Naive B cell (primary cell): Measurements from ENCODE around the gene RTP5. TPM values are rescaled to one million over a fixed set of nuclear protein-coding genes. Genes with fewer than 3 reads are reported as not detected.

Experiments
- ATAC-seq, 2 donors: fragments of 150-1000 bp; cut with Tn5 transposase; 2 replicates each; pipeline ENCODE4 v1.10.0; 2021; ENCODE audit warnings: low read depth in 2 of 2, mild to moderate bottlenecking in 2 of 2, moderate library complexity in 2 of 2
- DNase-seq: peaks from one replicate; pipeline ENCODE4 v3.0.0; 2022
- H3K27ac Mint-ChIP-seq, 6 donors: one replicate each; pipeline ENCODE4 v1.8.0; 2020 to 2022; ENCODE audit warnings: mild to moderate bottlenecking in 6 of 6, mixed read lengths in 6 of 6, moderate library complexity in 5 of 6, inconsistent platforms in 2 of 6
- H3K27me3 Mint-ChIP-seq, 3 donors: one replicate each; pipeline ENCODE4 v1.8.0; 2021 to 2022; ENCODE audit warnings: mixed read lengths in 3 of 3, mild to moderate bottlenecking in 1 of 3
- H3K36me3 Mint-ChIP-seq, 2 donors: one replicate each; pipeline ENCODE4 v1.8.0; 2020 to 2022; ENCODE audit warnings: mixed read lengths in 2 of 2, inconsistent platforms in 1 of 2, mild to moderate bottlenecking in 1 of 2
- H3K4me1 Mint-ChIP-seq, 3 donors: one replicate each; pipeline ENCODE4 v1.8.0; 2020 to 2022; ENCODE audit warnings: mixed read lengths in 3 of 3, inconsistent platforms in 1 of 3, mild to moderate bottlenecking in 1 of 3, moderate library complexity in 1 of 3
- H3K4me3 Mint-ChIP-seq, 8 donors: one replicate each; pipeline ENCODE4 v1.8.0; 2020 to 2022; ENCODE audit warnings: mild to moderate bottlenecking in 8 of 8, mixed read lengths in 8 of 8, moderate library complexity in 8 of 8, inconsistent platforms in 2 of 8
- H3K9me3 Mint-ChIP-seq, 7 donors: one replicate each; pipeline ENCODE4 v1.8.0; 2020 to 2022; ENCODE audit warnings: mixed read lengths in 7 of 7, mild to moderate bottlenecking in 5 of 7, inconsistent platforms in 2 of 7, moderate library complexity in 1 of 7
- polyA plus RNA-seq, 6 donors: library from polyadenylated mRNA; unstranded; fragments of 300-500 nt; fragmentation: Illumina TruSeq; gene quantifications; one replicate each; pipeline ENCODE4 v1.2.3, GENCODE V29; 2021; ENCODE audit warnings: low read depth in 6 of 6

The RTP5 gene
- polyA plus RNA-seq, 6 donors from 2014 or later = not detected

DNA sequence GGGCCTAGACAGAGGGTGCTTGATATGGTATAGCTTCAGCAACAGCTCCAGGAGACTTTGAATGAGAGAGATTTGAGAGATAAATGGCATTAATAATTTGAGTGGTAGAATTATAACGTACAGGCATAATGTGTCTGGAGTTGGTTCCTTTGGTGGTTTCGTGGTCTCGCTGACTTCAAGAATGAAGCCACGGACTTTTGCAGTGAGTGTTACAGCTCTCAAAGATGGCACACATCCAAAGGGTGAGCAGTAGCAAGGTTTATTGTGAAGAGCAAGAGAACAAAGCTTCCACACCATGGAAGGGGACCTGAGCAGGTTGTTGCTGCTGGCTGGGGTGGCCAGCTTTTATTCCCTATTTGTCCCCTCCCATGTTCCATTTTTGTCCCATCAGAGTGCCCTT, 33.9 kb upstream of the RTP5 start:
- no peak for DNase-seq
- Mint-ChIP-seq H3K9me3 (peaks cover 0 to 10% (median 7%) of the 10 kb centered on the region in 7 donors), H3K4me1 (no peaks in the 10 kb centered on the region), H3K4me3 (no peak overlapping the region), H3K27me3 (peaks cover 11 to 50% (median 20%) of the 10 kb centered on the region in 3 donors), H3K27ac (no peak overlapping the region), H3K36me3 (no peaks in the 10 kb centered on the region)
- ATAC-seq = no peak

DNA sequence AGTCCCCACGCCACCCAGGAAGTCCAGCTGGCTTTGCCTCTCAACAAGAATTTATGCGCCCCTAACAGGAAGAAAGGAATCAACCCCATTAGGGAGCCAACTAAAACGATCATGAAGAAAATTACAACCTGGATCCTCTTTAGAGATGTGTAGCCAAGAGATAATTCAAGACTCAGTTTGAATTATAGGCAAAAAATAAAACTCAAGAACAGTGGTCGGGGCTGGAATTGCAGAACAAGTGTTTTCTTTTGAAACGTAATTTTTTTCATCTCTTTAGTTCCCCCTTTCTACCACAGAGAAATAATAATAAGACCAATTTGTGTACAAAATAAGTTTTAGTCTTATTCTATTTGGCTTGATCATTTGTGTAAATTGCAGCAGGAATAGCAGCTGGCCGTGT, 33.2 kb upstream of the RTP5 start:
- DNase-seq = no peak
- H3K4me1 Mint-ChIP-seq = no peaks in the 10 kb centered on the region
- peaks cover 0 to 10% (median 7%) of the 10 kb centered on the region in 7 donors for H3K9me3 Mint-ChIP-seq
- H3K4me3 Mint-ChIP-seq = no peak overlapping the region
- peaks cover 6 to 50% (median 18%) of the 10 kb centered on the region in 3 donors for H3K27me3 Mint-ChIP-seq
- H3K27ac Mint-ChIP-seq = no peak overlapping the region
- no peaks in the 10 kb centered on the region for H3K36me3 Mint-ChIP-seq
- ATAC-seq = no peak

DNA sequence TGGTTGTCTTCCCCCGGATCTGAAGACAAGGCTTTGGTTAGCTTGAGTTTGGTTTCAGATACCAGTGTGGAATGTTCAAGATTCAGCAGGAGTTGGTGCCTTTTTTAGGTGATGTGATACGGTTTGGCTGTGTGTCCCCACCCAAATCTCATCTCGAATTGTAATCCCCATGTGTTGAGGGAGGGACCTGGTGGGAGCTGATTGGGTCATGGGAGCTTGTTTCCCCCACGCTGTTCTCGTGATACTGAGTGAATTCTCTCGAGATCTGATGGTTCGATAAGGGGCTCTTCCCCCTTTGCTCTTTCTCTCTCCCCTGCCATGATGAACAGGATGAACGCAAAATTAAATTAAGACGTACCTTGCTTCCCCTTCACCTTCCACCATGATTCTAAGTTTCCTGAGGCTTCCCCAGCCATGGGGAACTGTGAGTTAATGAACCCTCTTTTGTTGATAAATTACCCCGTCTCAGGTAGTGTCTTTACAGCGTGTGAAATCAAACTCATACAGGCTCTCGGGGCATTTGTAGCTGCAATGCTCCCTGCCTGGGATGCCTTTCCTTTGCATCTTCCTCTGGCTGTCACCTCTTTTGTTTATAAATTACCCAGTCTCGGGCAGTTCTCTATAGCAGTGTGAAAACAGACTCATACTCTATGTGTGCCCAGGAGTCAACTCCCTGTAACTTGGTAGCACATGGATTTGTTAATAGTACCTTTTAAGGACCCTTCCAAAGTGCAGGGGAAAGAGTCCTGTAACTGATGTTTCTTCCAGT, 32.1 kb upstream of the RTP5 start:
- Mint-ChIP-seq H3K4me1 (peaks cover 0 to 2% (median under 1%) of the 10 kb centered on the region in 3 donors), H3K9me3 (peaks cover 0 to 10% (median 7%) of the 10 kb centered on the region in 7 donors), H3K4me3 (peak overlapping the region in 1 of 8 donors; percentile 4), H3K27me3 (peaks cover 0 to 43% (median 10%) of the 10 kb centered on the region in 3 donors), H3K27ac (no peak overlapping the region), H3K36me3 (no peaks in the 10 kb centered on the region)
- DNase-seq (no peak), ATAC-seq (no peak)

DNA sequence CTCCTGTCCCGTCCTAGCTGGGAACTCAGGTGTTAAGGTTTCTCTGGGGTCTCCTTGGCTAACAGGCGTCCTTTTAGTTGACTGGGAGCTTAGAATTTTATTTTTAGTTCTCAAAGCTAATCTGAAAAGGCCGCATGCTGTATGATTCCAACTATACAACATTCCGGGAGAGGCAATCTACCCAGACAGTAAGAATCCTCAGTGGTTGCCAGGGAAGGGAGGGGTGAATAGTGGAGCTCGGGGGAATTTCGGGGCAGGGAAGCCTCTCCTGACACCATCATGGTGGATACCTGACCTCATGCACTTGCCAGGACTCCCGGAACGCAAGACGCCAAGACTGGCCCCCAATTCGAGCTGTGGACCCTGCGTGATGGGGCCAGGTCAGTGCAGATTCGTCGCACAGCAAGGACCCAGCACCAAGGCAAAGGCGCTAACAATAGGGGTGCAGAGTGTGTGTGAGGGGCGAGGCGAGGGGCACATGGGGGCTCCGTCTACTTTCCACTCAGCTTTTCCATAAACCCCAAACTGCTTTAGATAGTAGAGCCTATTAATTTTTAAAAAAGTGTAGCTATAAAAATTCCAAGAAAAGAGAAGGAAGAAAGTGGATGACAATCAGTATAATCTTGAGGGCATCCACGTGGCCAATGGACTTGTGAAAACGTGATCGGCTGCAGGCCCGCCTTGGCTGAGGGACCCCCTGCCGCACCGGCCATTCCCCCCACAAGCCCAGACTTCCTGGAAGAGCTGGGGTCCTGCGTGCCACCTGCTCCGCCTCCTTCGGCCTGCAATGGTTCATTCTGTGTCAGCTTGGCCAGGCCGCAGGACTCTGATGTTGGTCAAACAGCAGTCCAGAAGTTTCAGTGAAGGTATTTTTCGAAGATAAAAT, 28.1 kb upstream of the RTP5 start:
- H3K4me1 Mint-ChIP-seq = peaks cover 12 to 26% (median 15%) of the 10 kb centered on the region in 3 donors
- DNase-seq (no peak), ATAC-seq (no peak)
- no peaks in the 10 kb centered on the region for H3K36me3 Mint-ChIP-seq
- peaks cover 0 to 3% (median 0%) of the 10 kb centered on the region in 7 donors for H3K9me3 Mint-ChIP-seq
- H3K4me3 Mint-ChIP-seq = peak overlapping the region in 5 of 8 donors; percentile 0 to 91 (median 11)
- peaks cover 0 to 11% (median 4%) of the 10 kb centered on the region in 3 donors for H3K27me3 Mint-ChIP-seq
- H3K27ac Mint-ChIP-seq = peak overlapping the region in 2 of 6 donors; percentile 59 to 83

DNA sequence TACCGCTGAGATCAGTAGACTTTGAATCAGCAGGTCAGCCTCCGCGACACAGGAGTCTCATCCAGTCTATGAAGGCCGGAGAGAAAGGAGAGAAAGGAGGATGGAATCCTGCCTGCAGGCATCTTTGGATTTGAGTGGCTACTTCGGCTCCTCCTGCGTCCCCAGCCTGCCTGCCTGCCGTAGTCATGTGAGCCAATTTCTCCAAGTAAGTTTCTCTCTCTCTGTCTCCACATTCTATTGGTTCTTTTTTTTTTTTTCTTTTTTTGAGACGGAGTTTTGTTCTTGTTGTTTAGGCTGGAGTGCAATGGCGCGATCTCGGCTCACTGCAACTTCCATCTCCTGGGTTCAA, 27.5 kb upstream of the RTP5 start:
- DNase-seq = no peak
- no peaks in the 10 kb centered on the region for H3K36me3 Mint-ChIP-seq
- peaks cover 0 to 14% (median 4%) of the 10 kb centered on the region in 3 donors for H3K27me3 Mint-ChIP-seq
- no peak for ATAC-seq
- peak overlapping the region in 6 of 8 donors; percentile 65 to 91 (median 86) for H3K4me3 Mint-ChIP-seq
- peak overlapping the region in 2 of 6 donors; percentile 83 to 92 for H3K27ac Mint-ChIP-seq
- H3K9me3 Mint-ChIP-seq = peaks cover 0 to 3% (median 0%) of the 10 kb centered on the region in 7 donors
- peaks cover 12 to 26% (median 15%) of the 10 kb centered on the region in 3 donors for H3K4me1 Mint-ChIP-seq

DNA sequence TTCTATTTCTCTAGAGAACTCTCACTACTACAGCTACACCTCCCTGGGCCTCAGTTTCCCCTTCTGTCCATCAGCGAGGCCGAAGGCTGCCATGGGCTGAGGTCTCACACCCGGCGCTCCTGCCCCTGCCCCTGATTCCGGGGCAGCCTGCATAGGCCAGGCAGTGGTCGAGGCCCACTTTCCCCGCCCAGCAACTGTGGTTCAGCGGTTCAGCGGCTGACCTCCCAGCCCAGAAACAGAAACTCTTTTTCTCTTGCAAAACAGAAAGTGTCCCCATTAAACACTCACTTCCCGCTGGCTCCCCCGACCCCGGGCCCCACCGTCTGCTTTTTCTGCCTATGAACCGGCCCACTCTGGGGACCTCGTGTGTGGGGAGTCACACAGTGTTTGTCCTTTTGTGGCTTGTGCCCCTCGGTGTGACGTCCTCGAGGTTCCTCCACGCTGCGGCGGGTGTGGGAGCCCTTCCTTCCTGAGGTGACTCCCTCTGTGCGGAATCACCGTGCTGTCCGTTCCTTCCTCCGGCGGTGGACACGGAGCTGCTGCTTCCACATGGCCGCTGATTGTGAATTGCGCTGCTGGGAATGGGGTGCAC, 26.8 kb upstream of the RTP5 start:
- peak; percentile 56 for DNase-seq
- no peaks in the 10 kb centered on the region for H3K9me3 Mint-ChIP-seq
- peak; percentile 49 to 54 for ATAC-seq
- peaks cover 0 to 15% (median 4%) of the 10 kb centered on the region in 3 donors for H3K27me3 Mint-ChIP-seq
- peak overlapping the region; percentile 65 to 91 (median 86) for H3K4me3 Mint-ChIP-seq
- no peaks in the 10 kb centered on the region for H3K36me3 Mint-ChIP-seq
- peak overlapping the region in 5 of 6 donors; percentile 64 to 93 (median 83) for H3K27ac Mint-ChIP-seq
- H3K4me1 Mint-ChIP-seq = peaks cover 12 to 26% (median 15%) of the 10 kb centered on the region in 3 donors

DNA sequence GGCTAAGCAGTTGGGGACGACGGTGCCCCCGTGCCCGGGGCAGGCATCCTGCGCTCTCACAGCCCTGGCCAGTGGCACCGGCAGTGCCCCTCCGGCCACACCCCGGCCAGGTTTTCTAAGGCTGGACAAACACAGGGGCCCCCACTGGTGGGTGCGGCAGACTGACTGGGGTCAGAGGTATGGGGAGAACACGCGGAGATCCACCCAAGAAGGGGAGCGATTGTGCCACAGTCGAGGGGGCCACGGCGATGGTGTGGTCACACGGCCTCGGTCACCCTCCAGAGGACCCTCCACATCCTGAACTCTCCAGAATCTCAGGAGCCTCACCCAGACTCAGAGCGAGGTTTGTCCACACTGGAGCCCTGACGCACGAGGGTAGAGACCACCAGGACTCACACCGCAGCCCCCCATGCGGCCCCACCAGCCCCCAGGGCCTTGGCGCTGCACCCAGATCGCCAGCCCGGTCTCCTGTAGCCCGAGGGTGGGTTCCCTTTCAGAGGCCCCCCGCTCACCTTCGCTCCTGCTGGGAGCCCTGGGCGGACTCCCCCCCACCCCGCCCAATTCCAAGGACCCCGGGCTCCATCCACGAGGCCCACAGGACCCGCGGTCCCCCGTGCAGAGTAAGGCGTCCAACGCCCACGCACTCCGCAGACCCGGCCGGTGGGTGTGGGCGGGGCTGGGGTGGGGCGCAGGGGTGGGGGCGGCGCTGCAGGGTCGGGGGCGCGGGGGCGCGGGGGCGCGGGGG, 26.0 kb upstream of the RTP5 start:
- Mint-ChIP-seq H3K9me3 (no peaks in the 10 kb centered on the region), H3K4me1 (peaks cover 12 to 26% (median 15%) of the 10 kb centered on the region in 3 donors)
- peak in 1 of 2 donors; percentile 22 for ATAC-seq

DNA sequence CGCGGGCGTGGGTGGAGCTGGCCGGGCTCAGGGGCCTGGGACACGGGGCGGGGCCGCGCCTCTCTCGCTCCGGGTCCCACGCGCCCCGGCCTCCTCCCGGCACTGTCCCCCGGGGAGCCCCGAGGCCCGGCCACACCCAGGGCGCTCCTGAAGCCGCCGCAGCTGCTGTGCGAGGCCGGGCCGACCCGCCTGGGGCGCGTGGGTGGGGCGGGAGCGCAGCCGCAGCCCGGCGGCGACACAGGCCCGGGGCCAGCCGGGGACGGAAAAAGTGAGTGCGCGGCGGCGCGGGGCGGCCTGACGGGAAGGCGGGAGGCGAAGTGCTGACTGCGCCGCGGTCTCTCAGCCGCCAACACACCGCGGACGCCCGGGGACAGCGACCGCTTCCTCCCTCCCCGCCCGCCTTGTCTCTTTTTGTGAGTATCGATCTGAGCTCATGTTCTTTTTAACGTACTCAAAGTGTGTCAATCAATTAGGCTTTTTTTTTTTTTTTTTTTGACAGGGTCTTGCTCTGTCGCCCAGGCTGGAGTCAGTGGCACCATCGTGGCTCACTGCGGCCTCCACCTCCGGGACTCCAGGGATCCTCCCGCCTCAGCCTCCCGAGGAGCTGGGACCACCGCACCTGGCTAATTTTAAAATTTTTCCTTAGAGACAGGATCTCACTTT, 25.3 kb upstream of the RTP5 start:
- H3K36me3 Mint-ChIP-seq = no peaks in the 10 kb centered on the region
- H3K27ac Mint-ChIP-seq = peak overlapping the region in 5 of 6 donors; percentile 21 to 73 (median 56)
- H3K4me1 Mint-ChIP-seq = peaks cover 12 to 26% (median 15%) of the 10 kb centered on the region in 3 donors
- peak; percentile 88 to 90 for ATAC-seq
- peaks cover 0 to 16% (median 4%) of the 10 kb centered on the region in 3 donors for H3K27me3 Mint-ChIP-seq
- H3K9me3 Mint-ChIP-seq = no peaks in the 10 kb centered on the region
- peak; percentile 71 for DNase-seq
- H3K4me3 Mint-ChIP-seq = peak overlapping the region; percentile 59 to 85 (median 79)

More for the DNA sequence above, 26.0 kb upstream of the RTP5 start:
- H3K27ac Mint-ChIP-seq = peak overlapping the region in 4 of 6 donors; percentile 81 to 93 (median 88)
- H3K4me3 Mint-ChIP-seq = peak overlapping the region; percentile 65 to 91 (median 86)
- DNase-seq = no peak
- H3K27me3 Mint-ChIP-seq = peaks cover 0 to 16% (median 4%) of the 10 kb centered on the region in 3 donors
- H3K36me3 Mint-ChIP-seq = no peaks in the 10 kb centered on the region

DNA sequence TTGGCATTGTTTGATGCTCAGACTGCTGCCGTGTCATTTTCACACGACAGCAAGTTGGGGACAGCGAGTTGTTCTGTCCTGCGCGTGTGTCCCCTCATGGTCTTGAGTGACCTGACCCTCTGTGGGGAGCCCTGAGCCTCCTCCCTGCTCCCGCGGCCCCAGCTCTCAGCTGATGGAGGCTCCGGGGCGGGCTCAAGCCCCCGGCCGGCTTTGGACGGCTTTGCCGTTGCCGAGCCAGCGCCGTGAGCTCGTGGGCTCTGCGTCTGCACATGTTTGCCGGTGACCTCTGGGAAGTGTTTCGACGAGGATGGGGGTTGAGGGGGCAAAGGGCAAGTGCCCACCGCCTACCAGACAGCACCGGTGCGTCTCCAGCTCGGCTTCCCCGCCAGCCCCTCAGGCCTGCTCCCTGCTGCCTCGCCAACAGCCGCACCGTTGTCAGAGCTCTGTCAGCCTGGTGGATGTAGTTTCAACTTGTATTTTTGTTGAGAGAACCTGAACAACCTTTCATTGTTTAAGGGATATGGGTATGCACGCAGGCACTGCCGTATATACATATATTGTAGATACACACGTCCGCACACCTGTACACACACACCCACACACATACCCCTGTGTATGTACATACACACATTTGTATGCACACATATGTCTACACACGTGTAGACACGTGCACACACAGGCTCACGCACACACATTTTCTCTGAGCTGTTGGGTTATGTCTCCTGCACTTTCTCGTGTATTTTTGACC, 24.5 kb upstream of the RTP5 start:
- H3K27ac Mint-ChIP-seq = peak overlapping the region in 5 of 6 donors; percentile 26 to 93 (median 67)
- H3K27me3 Mint-ChIP-seq = peaks cover 0 to 21% (median 4%) of the 10 kb centered on the region in 3 donors
- H3K4me1 Mint-ChIP-seq = peaks cover 12 to 26% (median 15%) of the 10 kb centered on the region in 3 donors
- ATAC-seq (no peak), DNase-seq (no peak)
- H3K9me3 Mint-ChIP-seq = no peaks in the 10 kb centered on the region
- H3K36me3 Mint-ChIP-seq = no peaks in the 10 kb centered on the region
- H3K4me3 Mint-ChIP-seq = peak overlapping the region; percentile 76 to 85 (median 81)

DNA sequence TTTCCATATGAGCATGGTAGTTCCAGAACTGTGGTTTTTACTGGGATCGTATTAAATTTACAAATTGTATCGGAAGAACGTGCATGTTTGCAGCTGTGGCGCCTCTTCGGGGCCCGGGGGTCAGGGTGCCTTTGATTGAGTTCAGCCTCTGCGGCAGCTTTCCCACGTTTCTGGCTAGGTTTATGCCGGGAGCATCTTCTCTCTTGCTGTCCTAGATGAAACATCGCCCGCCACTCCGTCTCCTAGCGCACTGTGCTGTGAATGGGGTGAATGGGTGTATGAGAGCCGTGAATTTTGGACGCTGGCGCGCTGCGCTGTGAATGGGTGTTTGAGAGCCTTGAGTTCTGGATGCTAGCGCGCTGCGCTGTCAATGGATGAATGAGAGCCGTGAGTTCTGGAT, 23.1 kb upstream of the RTP5 start:
- ATAC-seq (no peak), DNase-seq (no peak)
- Mint-ChIP-seq H3K4me3 (peak overlapping the region in 5 of 8 donors; percentile 12 to 77 (median 49)), H3K9me3 (no peaks in the 10 kb centered on the region), H3K27ac (peak overlapping the region in 1 of 6 donors; percentile 28), H3K4me1 (peaks cover 12 to 26% (median 15%) of the 10 kb centered on the region in 3 donors), H3K36me3 (no peaks in the 10 kb centered on the region), H3K27me3 (peaks cover 0 to 21% (median 4%) of the 10 kb centered on the region in 3 donors)

DNA sequence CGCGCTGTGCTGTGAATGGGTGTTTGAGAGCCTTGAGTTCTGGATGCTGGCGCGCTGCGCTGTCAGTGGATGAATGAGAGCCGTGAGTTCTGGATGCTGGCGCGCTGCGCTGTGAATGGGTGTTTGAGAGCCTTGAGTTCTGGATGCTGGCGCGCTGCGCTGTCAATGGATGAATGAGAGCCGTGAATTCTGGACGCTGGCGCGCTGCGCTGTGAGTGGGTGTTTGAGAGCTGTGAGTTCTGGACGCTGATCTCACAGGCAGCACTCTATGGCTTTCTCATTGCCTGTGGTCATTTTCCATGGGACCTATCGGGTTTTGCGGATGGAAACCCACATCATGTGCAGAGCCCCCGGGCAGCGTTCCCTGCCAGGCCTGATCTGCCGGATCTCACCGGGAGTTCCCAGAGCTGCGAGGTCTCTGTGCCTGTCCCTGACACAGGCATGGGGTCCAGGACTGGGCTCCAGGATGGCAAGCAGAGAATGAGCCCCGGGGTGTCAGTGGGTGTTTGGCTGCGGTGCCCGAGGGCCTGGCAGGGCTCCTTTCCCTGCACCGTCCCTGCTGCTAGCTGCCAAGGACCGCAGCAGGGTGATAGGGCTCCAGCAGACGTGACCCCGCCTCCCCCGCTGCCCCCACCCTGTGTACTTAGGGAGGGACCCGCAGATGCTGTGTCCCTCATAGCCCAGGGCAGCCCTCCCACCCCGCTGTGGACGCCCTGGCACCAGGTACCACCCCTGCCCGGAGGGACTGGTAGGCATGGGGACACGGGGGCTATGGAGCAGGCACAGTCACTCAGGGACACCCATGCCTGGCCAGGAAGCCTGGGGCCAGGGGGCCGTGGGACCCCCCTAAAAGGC, 20.5 kb upstream of the RTP5 start:
- no peak for ATAC-seq
- no peaks in the 10 kb centered on the region for H3K36me3 Mint-ChIP-seq

More for the DNA sequence above, 20.5 kb upstream of the RTP5 start:
- no peak for DNase-seq
- Mint-ChIP-seq H3K4me1 (peaks cover 4 to 14% (median 5%) of the 10 kb centered on the region in 3 donors), H3K27ac (no peak overlapping the region), H3K27me3 (peaks cover 0 to 21% (median 4%) of the 10 kb centered on the region in 3 donors), H3K9me3 (no peaks in the 10 kb centered on the region), H3K4me3 (no peak overlapping the region)
